Gastrocnemius medialis (tissue), 4 donors: ENCODE results near the gene TMEM132C. TPM values are rescaled to one million over a fixed set of nuclear protein-coding genes. Genes with fewer than 3 reads are reported as not detected.

ENCODE experiments used
- ATAC-seq, 2 donors: fragments of 150-250 bp; one replicate each; pipeline ENCODE4 v1.9.1; 2016
- DNase-seq, 2 donors: peaks; one replicate each; pipeline ENCODE4 v3.0.0-alpha.2; 2019
- H3K27ac ChIP-seq, 4 donors: fragments of 200-600 bp; sonication (generic); 1 replicate in 1 of 4; 2 replicates in 3 of 4; pipeline ENCODE4 v1.5.1; 2016 to 2018; ENCODE audit warnings: mild to moderate bottlenecking in 2 of 4, moderate library complexity in 1 of 4
- H3K27me3 ChIP-seq, 3 donors: fragments of 200-600 bp; sonication (generic) in 2 of 3; 1 replicate in 1 of 3; 2 replicates in 2 of 3; pipeline versions ENCODE4 v1.5.1 to v1.6.0; 2016 to 2019; ENCODE audit warnings: mild to moderate bottlenecking in 1 of 3, moderate library complexity in 1 of 3
- H3K36me3 ChIP-seq, 2 donors: fragments of 200-600 bp; sonication (generic) in 1 of 2; one replicate each; pipeline ENCODE4 v1.5.1; 2017 to 2018
- H3K4me1 ChIP-seq, 2 donors: fragments of 200-600 bp; sonication (generic) in 1 of 2; one replicate each; pipeline ENCODE4 v1.5.1; 2016 to 2017; ENCODE audit warnings: mild to moderate bottlenecking in 2 of 2
- H3K4me3 ChIP-seq, 4 donors: fragments of 200-600 bp; sonication (generic) in 3 of 4; 1 replicate in 1 of 4; 2 replicates in 3 of 4; pipeline ENCODE4 v1.5.1; 2016 to 2019; ENCODE audit warnings: mild to moderate bottlenecking in 2 of 4
- H3K9me3 ChIP-seq, 3 donors: fragments of 200-600 bp; sonication (generic) in 2 of 3; 1 replicate in 1 of 3; 2 replicates in 2 of 3; pipeline ENCODE4 v1.5.1; 2016 to 2019
- CTCF ChIP-seq, 5 experiments: fragments of 450-650 bp in 3 of 5; fragments of 200-600 bp in 2 of 5; sonication (generic) in 2 of 5; IDR thresholded peaks in 4 of 5; conservative IDR thresholded peaks in 1 of 5; 1 replicate in 4 of 5; 2 replicates in 1 of 5; pipeline ENCODE4 v1.5.1; 2016 to 2019; ENCODE audit warnings: antibody characterized with exemption in 5 of 5, mild to moderate bottlenecking in 3 of 5, moderate library complexity in 3 of 5
- POLR2A ChIP-seq, 2 donors: fragments of 450-650 bp; IDR thresholded peaks; one replicate each; pipeline ENCODE4 v1.6.1; 2017; ENCODE audit warnings: antibody characterized with exemption in 2 of 2, mild to moderate bottlenecking in 2 of 2, moderate library complexity in 2 of 2
- in situ Hi-C, 4 donors: fragments of 200-750 bp; cut with MboI; loops; one replicate each; pipeline versions ENCODE4 v1.15.0 to v1.8.0; 2017; ENCODE audit warnings: low sequenced_read_pairs in 4 of 4
- intact Hi-C: fragments of 100-400 bp; cut with DNase I; formaldehyde crosslinking; loops from one replicate; pipeline ENCODE4 v1.15.1; 2023; ENCODE audit warnings: low total_unique reads
- total RNA-seq, 4 donors: library from RNA; depleted of rRNA; stranded (reverse); fragments of >200 nt; gene quantifications; one replicate each; pipeline versions ENCODE4 v1.1.0 to v1.2.3, GENCODE V29; 2016

TMEM132C gene
- total RNA-seq, 4 donors from 2014 or later = 0.24 to 0.82 (median 0.68) TPM

- H3K27ac ChIP-seq = no peak overlapping the region
- no peaks in the 10 kb centered on the region for H3K27me3 ChIP-seq
- intact Hi-C loops (no loop called here), in situ Hi-C loops (no loop called here)
- no peak for TF ChIP-seq POLR2A (IDR thresholded peaks at IDR 0.05)
- TF ChIP-seq CTCF (IDR thresholded peaks at IDR 0.05 in 4 of 5, conservative IDR thresholded peaks at IDR 0.05 in 1 of 5) = no peak
- DNase-seq (no peak), ATAC-seq (no peak)
- no peak overlapping the region for H3K4me3 ChIP-seq
- H3K36me3 ChIP-seq = no peaks in the 10 kb centered on the region
- H3K9me3 ChIP-seq = no peaks in the 10 kb centered on the region
- no peaks in the 10 kb centered on the region for H3K4me1 ChIP-seq
These were observed 158.0 kb downstream of the TMEM132C start for GRCh38 chr12:128424931-128425431.

GRCh38 chr12:128425666-128426331 lies 158.8 kb downstream of the TMEM132C start:
- no peaks in the 10 kb centered on the region for H3K4me1 ChIP-seq
- in situ Hi-C loops = no loop called here

GRCh38 chr12:128426511-128426910 lies 159.5 kb downstream of the TMEM132C start:
- ATAC-seq = no peak
- Histone ChIP-seq H3K9me3 (no peaks in the 10 kb centered on the region), H3K36me3 (no peaks in the 10 kb centered on the region), H3K4me3 (no peak overlapping the region), H3K27ac (no peak overlapping the region), H3K4me1 (no peaks in the 10 kb centered on the region), H3K27me3 (no peaks in the 10 kb centered on the region)
- no peak for TF ChIP-seq POLR2A (IDR thresholded peaks at IDR 0.05)
- TF ChIP-seq CTCF (IDR thresholded peaks at IDR 0.05 in 4 of 5, conservative IDR thresholded peaks at IDR 0.05 in 1 of 5) = no peak
- intact Hi-C loops (no loop called here), in situ Hi-C loops (no loop called here)
- no peak for DNase-seq

More at GRCh38 chr12:128425666-128426331, 158.8 kb downstream of the TMEM132C start:
- no peak overlapping the region for H3K27ac ChIP-seq
- ATAC-seq = no peak
- H3K9me3 ChIP-seq = no peaks in the 10 kb centered on the region
- TF ChIP-seq POLR2A (IDR thresholded peaks at IDR 0.05) = no peak
- no peak for TF ChIP-seq CTCF (IDR thresholded peaks at IDR 0.05 in 4 of 5, conservative IDR thresholded peaks at IDR 0.05 in 1 of 5)
- intact Hi-C loops = no loop called here
- no peak for DNase-seq
- H3K27me3 ChIP-seq = no peaks in the 10 kb centered on the region
- no peaks in the 10 kb centered on the region for H3K36me3 ChIP-seq
- no peak overlapping the region for H3K4me3 ChIP-seq

- Histone ChIP-seq H3K4me3 (no peak overlapping the region), H3K4me1 (no peaks in the 10 kb centered on the region), H3K27me3 (no peaks in the 10 kb centered on the region), H3K27ac (no peak overlapping the region), H3K36me3 (no peaks in the 10 kb centered on the region), H3K9me3 (no peaks in the 10 kb centered on the region)
- TF ChIP-seq CTCF (IDR thresholded peaks at IDR 0.05 in 4 of 5, conservative IDR thresholded peaks at IDR 0.05 in 1 of 5) (no peak), POLR2A (IDR thresholded peaks at IDR 0.05) (no peak)
- ATAC-seq (no peak), DNase-seq (no peak)
- intact Hi-C loops (no loop called here), in situ Hi-C loops (no loop called here)
These were observed 172.8 kb downstream of the TMEM132C start for GRCh38 chr12:128439796-128440195.
